ENCODE data around the gene FUT8.

FUT8 gene

GRCh38 chr14:65431951-65432350 lies 19.4 kb downstream of the FUT8 start:
- Histone ChIP-seq H3K9me3 (ENCODE audit: control insufficient read depth in 2 of 2, low read length in 2 of 2) (no peaks in the 10 kb centered on the region), H3K27ac (ENCODE audit: low read length) (no peak overlapping the region), H3K9ac (ENCODE audit: low read length in 2 of 2) (no peak overlapping the region), H3K36me3 (ENCODE audit: control insufficient read depth in 2 of 2, insufficient read depth in 2 of 2, low read length in 2 of 2) (no peaks in the 10 kb centered on the region), H3K27me3 (ENCODE audit: control insufficient read depth in 1 of 2, insufficient read depth in 2 of 2, low read length in 2 of 2) (no peaks in the 10 kb centered on the region), H3K4me1 (ENCODE audit: control insufficient read depth, insufficient read depth, low read length) (no peaks in the 10 kb centered on the region), H3K4me3 (ENCODE audit: low read length in 2 of 2) (no peak overlapping the region)

- Histone ChIP-seq H3K9me3 (ENCODE audit: control insufficient read depth in 2 of 2, low read length in 2 of 2) (no peaks in the 10 kb centered on the region), H3K4me1 (ENCODE audit: control insufficient read depth, insufficient read depth, low read length) (no peaks in the 10 kb centered on the region), H3K9ac (ENCODE audit: low read length in 2 of 2) (no peak overlapping the region), H3K36me3 (ENCODE audit: control insufficient read depth in 2 of 2, insufficient read depth in 2 of 2, low read length in 2 of 2) (no peaks in the 10 kb centered on the region), H3K27ac (ENCODE audit: low read length) (no peak overlapping the region), H3K4me3 (ENCODE audit: low read length in 2 of 2) (peak overlapping the region in 1 of 2 donors; percentile 24), H3K27me3 (ENCODE audit: control insufficient read depth in 1 of 2, insufficient read depth in 2 of 2, low read length in 2 of 2) (no peaks in the 10 kb centered on the region)
These were observed 19.9 kb downstream of the FUT8 start for GRCh38 chr14:65432361-65432948.

GRCh38 chr14:65433157-65433556 lies 20.6 kb downstream of the FUT8 start:
- Histone ChIP-seq H3K27me3 (ENCODE audit: control insufficient read depth in 1 of 2, insufficient read depth in 2 of 2, low read length in 2 of 2) (no peaks in the 10 kb centered on the region), H3K4me3 (ENCODE audit: low read length in 2 of 2) (peak overlapping the region in 1 of 2 donors; percentile 24), H3K9me3 (ENCODE audit: control insufficient read depth in 2 of 2, low read length in 2 of 2) (no peaks in the 10 kb centered on the region), H3K4me1 (ENCODE audit: control insufficient read depth, insufficient read depth, low read length) (no peaks in the 10 kb centered on the region), H3K27ac (ENCODE audit: low read length) (no peak overlapping the region), H3K36me3 (ENCODE audit: control insufficient read depth in 2 of 2, insufficient read depth in 2 of 2, low read length in 2 of 2) (no peaks in the 10 kb centered on the region), H3K9ac (ENCODE audit: low read length in 2 of 2) (no peak overlapping the region)

- no peak overlapping the region for H3K9ac ChIP-seq (ENCODE audit: low read length in 2 of 2)
- no peaks in the 10 kb centered on the region for H3K27me3 ChIP-seq (ENCODE audit: control insufficient read depth in 1 of 2, insufficient read depth in 2 of 2, low read length in 2 of 2)
- no peaks in the 10 kb centered on the region for H3K4me1 ChIP-seq (ENCODE audit: control insufficient read depth, insufficient read depth, low read length)
- no peak overlapping the region for H3K4me3 ChIP-seq (ENCODE audit: low read length in 2 of 2)
- H3K36me3 ChIP-seq (ENCODE audit: control insufficient read depth in 2 of 2, insufficient read depth in 2 of 2, low read length in 2 of 2), result no peaks in the 10 kb centered on the region
- no peaks in the 10 kb centered on the region for H3K9me3 ChIP-seq (ENCODE audit: control insufficient read depth in 2 of 2, low read length in 2 of 2)
- H3K27ac ChIP-seq (ENCODE audit: low read length), result no peak overlapping the region
These were observed 21.1 kb downstream of the FUT8 start for GRCh38 chr14:65433646-65434045.

- H3K27ac ChIP-seq (ENCODE audit: low read length), result no peak overlapping the region
- no peaks in the 10 kb centered on the region for H3K9me3 ChIP-seq (ENCODE audit: control insufficient read depth in 2 of 2, low read length in 2 of 2)
- no peaks in the 10 kb centered on the region for H3K27me3 ChIP-seq (ENCODE audit: control insufficient read depth in 1 of 2, insufficient read depth in 2 of 2, low read length in 2 of 2)
- H3K4me3 ChIP-seq (ENCODE audit: low read length in 2 of 2), result no peak overlapping the region
- no peaks in the 10 kb centered on the region for H3K4me1 ChIP-seq (ENCODE audit: control insufficient read depth, insufficient read depth, low read length)
- H3K9ac ChIP-seq (ENCODE audit: low read length in 2 of 2), result no peak overlapping the region
- no peaks in the 10 kb centered on the region for H3K36me3 ChIP-seq (ENCODE audit: control insufficient read depth in 2 of 2, insufficient read depth in 2 of 2, low read length in 2 of 2)
These were observed 21.8 kb downstream of the FUT8 start for GRCh38 chr14:65434216-65434850.

- Histone ChIP-seq H3K4me1 (ENCODE audit: control insufficient read depth, insufficient read depth, low read length) (no peaks in the 10 kb centered on the region), H3K9me3 (ENCODE audit: control insufficient read depth in 2 of 2, low read length in 2 of 2) (no peaks in the 10 kb centered on the region), H3K27me3 (ENCODE audit: control insufficient read depth in 1 of 2, insufficient read depth in 2 of 2, low read length in 2 of 2) (no peaks in the 10 kb centered on the region), H3K9ac (ENCODE audit: low read length in 2 of 2) (no peak overlapping the region), H3K4me3 (ENCODE audit: low read length in 2 of 2) (no peak overlapping the region), H3K36me3 (ENCODE audit: control insufficient read depth in 2 of 2, insufficient read depth in 2 of 2, low read length in 2 of 2) (no peaks in the 10 kb centered on the region), H3K27ac (ENCODE audit: low read length) (no peak overlapping the region)
These were observed 25.9 kb downstream of the FUT8 start for GRCh38 chr14:65438266-65438933.

GRCh38 chr14:65439117-65439516 lies 26.6 kb downstream of the FUT8 start:
- H3K27me3 ChIP-seq (ENCODE audit: control insufficient read depth in 1 of 2, insufficient read depth in 2 of 2, low read length in 2 of 2), result no peaks in the 10 kb centered on the region
- H3K4me3 ChIP-seq (ENCODE audit: low read length in 2 of 2), result no peak overlapping the region
- H3K9me3 ChIP-seq (ENCODE audit: control insufficient read depth in 2 of 2, low read length in 2 of 2), result no peaks in the 10 kb centered on the region
- no peak overlapping the region for H3K27ac ChIP-seq (ENCODE audit: low read length)
- H3K9ac ChIP-seq (ENCODE audit: low read length in 2 of 2), result no peak overlapping the region
- H3K36me3 ChIP-seq (ENCODE audit: control insufficient read depth in 2 of 2, insufficient read depth in 2 of 2, low read length in 2 of 2), result no peaks in the 10 kb centered on the region
- H3K4me1 ChIP-seq (ENCODE audit: control insufficient read depth, insufficient read depth, low read length), result no peaks in the 10 kb centered on the region

GRCh38 chr14:65440230-65440629 lies 27.7 kb downstream of the FUT8 start:
- no peaks in the 10 kb centered on the region for H3K4me1 ChIP-seq (ENCODE audit: control insufficient read depth, insufficient read depth, low read length)
- H3K27ac ChIP-seq (ENCODE audit: low read length), result no peak overlapping the region
- H3K9ac ChIP-seq (ENCODE audit: low read length in 2 of 2), result no peak overlapping the region
- no peaks in the 10 kb centered on the region for H3K9me3 ChIP-seq (ENCODE audit: control insufficient read depth in 2 of 2, low read length in 2 of 2)
- no peaks in the 10 kb centered on the region for H3K27me3 ChIP-seq (ENCODE audit: control insufficient read depth in 1 of 2, insufficient read depth in 2 of 2, low read length in 2 of 2)
- H3K4me3 ChIP-seq (ENCODE audit: low read length in 2 of 2), result no peak overlapping the region
- no peaks in the 10 kb centered on the region for H3K36me3 ChIP-seq (ENCODE audit: control insufficient read depth in 2 of 2, insufficient read depth in 2 of 2, low read length in 2 of 2)

- Histone ChIP-seq H3K27me3 (ENCODE audit: control insufficient read depth in 1 of 2, insufficient read depth in 2 of 2, low read length in 2 of 2) (no peaks in the 10 kb centered on the region), H3K9me3 (ENCODE audit: control insufficient read depth in 2 of 2, low read length in 2 of 2) (no peaks in the 10 kb centered on the region)
These were observed 31.7 kb downstream of the FUT8 start for GRCh38 chr14:65444230-65444629.

GRCh38 chr14:65446159-65446558 lies 33.6 kb downstream of the FUT8 start:
- no peaks in the 10 kb centered on the region for H3K36me3 ChIP-seq (ENCODE audit: control insufficient read depth in 2 of 2, insufficient read depth in 2 of 2, low read length in 2 of 2)
- no peak overlapping the region for H3K9ac ChIP-seq (ENCODE audit: low read length in 2 of 2)
- H3K4me1 ChIP-seq (ENCODE audit: control insufficient read depth, insufficient read depth, low read length), result no peaks in the 10 kb centered on the region
- no peak overlapping the region for H3K4me3 ChIP-seq (ENCODE audit: low read length in 2 of 2)
- no peaks in the 10 kb centered on the region for H3K27me3 ChIP-seq (ENCODE audit: control insufficient read depth in 1 of 2, insufficient read depth in 2 of 2, low read length in 2 of 2)
- no peak overlapping the region for H3K27ac ChIP-seq (ENCODE audit: low read length)
- H3K9me3 ChIP-seq (ENCODE audit: control insufficient read depth in 2 of 2, low read length in 2 of 2), result no peaks in the 10 kb centered on the region

More at GRCh38 chr14:65444230-65444629, 31.7 kb downstream of the FUT8 start:
- Histone ChIP-seq H3K4me3 (ENCODE audit: low read length in 2 of 2) (no peak overlapping the region), H3K4me1 (ENCODE audit: control insufficient read depth, insufficient read depth, low read length) (no peaks in the 10 kb centered on the region), H3K36me3 (ENCODE audit: control insufficient read depth in 2 of 2, insufficient read depth in 2 of 2, low read length in 2 of 2) (no peaks in the 10 kb centered on the region), H3K9ac (ENCODE audit: low read length in 2 of 2) (no peak overlapping the region), H3K27ac (ENCODE audit: low read length) (no peak overlapping the region)

- no peaks in the 10 kb centered on the region for H3K9me3 ChIP-seq (ENCODE audit: control insufficient read depth in 2 of 2, low read length in 2 of 2)
- no peak overlapping the region for H3K4me3 ChIP-seq (ENCODE audit: low read length in 2 of 2)
- no peak overlapping the region for H3K9ac ChIP-seq (ENCODE audit: low read length in 2 of 2)
- H3K27me3 ChIP-seq (ENCODE audit: control insufficient read depth in 1 of 2, insufficient read depth in 2 of 2, low read length in 2 of 2), result no peaks in the 10 kb centered on the region
- no peak overlapping the region for H3K27ac ChIP-seq (ENCODE audit: low read length)
- no peaks in the 10 kb centered on the region for H3K36me3 ChIP-seq (ENCODE audit: control insufficient read depth in 2 of 2, insufficient read depth in 2 of 2, low read length in 2 of 2)
- no peaks in the 10 kb centered on the region for H3K4me1 ChIP-seq (ENCODE audit: control insufficient read depth, insufficient read depth, low read length)
These were observed 37.1 kb downstream of the FUT8 start for GRCh38 chr14:65449647-65450046.
